ENCODE results near the gene XRCC1.
A peak's percentile ranks its signal among the peaks of the same experiment; 100 is the strongest.
"Not testable (repeated sequence)": the region's sequence is repeated elsewhere in the genome, so short reads cannot be mapped to it uniquely, and the experiment has no call there.

XRCC1 gene

DNA sequence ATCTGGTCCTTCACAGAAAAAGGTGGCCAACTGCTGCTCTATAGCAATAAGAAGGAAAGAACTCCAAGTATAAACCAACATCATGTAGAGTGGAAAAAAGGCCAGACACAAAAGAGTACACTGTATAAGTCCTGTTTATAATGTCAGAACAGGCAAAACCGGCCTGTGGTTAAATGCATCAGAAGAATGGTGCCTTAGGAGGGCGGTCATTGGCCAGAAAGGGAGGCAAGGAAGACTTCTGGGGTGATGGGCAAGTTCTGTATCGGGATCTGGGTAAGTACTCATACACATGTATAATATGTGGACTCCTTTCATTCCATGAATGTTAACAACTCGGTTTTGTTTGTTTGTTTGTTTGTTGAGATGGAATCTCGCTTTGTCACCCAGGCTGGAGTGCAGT is 52.4 kb downstream of the XRCC1 start:
- no peak for DNase-seq (ENCODE audit: low spot score)

DNA sequence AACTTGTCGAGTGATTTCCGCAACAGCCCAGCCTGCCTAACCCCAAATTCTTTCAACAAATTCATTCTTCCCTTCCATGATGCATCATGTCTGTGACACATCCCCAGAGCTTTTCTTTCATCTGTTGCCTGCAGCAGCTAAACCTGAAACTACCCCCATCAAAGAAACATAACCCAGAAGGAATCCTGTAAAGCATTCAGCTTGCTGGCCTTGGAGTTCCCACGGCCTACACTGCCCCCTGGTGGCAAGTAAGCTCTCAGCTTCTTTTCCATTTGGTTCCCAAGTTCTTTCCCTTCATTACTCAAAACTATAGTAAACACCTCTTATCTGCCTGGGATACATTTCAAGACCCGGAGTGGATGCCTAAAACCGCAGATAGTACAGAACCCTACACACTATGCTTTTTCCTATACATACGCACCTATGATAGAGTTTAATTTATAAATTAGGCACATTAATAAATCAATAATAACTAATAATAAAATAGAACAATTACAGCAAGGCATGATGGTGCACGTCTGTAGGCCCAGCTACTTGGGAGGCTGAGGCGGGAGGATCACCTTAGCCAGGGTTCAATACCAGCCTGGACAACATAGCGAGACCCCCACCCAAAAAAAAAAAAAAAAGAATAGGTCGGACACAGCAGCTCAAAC is 55.8 kb downstream of the XRCC1 start:
- DNase-seq (ENCODE audit: low spot score): peak; percentile 80

GRCh38 chr19:43518051-43518450 is 57.3 kb downstream of the XRCC1 start:
- DNase-seq (ENCODE audit: low spot score): no peak

DNA sequence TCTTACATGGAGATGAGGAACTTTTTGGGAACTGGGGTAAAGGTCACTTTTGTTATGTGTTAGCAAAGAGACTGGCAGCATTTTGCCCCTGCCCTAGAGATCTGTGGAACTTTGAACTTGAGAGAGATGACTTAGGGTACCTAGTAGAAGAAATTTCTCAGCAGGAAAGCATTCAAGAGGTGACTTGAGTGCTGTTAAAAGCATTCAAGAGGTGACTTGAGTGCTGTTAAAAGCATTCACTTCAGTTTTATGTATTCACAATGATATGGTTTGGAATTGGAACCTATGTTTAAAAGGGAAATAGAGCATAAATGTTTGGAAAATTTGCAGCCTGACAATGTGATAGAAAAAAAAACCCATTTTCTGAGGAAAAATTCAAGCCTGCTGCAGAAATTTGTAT is 62.9 kb downstream of the XRCC1 start:
- DNase-seq (ENCODE audit: low spot score): not testable (repeated sequence)

- no peak for DNase-seq (ENCODE audit: low spot score)
Measured at GRCh38 chr19:43511324-43511723, 64.0 kb downstream of the XRCC1 start.

- no peak for DNase-seq (ENCODE audit: low spot score)
Measured at GRCh38 chr19:43510713-43511112, 64.6 kb downstream of the XRCC1 start.

- DNase-seq (ENCODE audit: low spot score): no peak
Measured at GRCh38 chr19:43507880-43508279, 67.4 kb downstream of the XRCC1 start.

- DNase-seq (ENCODE audit: low spot score): no peak
Measured at GRCh38 chr19:43506629-43507028, 68.7 kb downstream of the XRCC1 start.

- no peak for DNase-seq (ENCODE audit: low spot score)
Measured at GRCh38 chr19:43505941-43506340, 69.4 kb downstream of the XRCC1 start.

- DNase-seq (ENCODE audit: low spot score): no peak
Measured at GRCh38 chr19:43505186-43505456, 70.2 kb downstream of the XRCC1 start.

DNA sequence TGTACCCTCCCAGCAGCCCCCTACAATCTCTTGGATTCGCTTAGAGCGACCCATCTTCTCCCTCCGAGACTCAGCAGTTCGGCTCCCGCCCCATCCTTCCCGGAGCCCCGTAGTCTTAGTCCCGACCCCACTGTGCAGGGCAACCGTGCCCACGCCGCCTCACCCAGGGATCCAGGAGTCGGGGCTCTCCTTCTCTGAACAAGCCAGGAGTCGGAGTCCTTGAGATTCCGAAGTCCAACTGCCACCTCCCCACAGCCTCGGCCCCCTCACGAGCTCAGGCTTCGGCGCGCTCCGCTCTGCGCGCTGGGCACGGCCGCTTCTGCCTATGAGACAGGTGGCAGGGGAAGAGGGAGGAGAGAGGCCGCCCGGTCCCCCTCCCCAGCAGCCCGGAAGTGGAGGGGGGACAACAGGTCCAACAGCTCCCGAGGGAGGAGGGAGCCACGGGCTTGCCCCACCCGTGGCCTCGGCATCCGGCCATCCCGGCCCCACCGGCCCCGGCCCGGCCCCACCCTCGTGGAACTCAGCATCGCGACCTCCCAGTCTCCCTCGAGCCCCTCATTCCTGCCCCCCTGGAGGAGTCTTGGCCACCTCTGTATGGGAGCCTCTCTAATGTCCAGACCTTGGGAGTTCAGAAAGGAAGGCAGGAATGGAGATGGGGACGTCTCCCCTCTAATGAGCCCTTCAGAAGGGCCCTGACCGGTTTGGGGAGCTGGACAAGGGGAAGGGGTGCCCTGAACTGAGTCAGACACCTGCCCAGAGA is 70.7 kb downstream of the XRCC1 start, which contains the start of gene PHLDB3:
TSS of gene PHLDB3 (minus strand) at position 321 of the 760 bp plus-strand sequence. CDS start 628 bp downstream, outside the sequence.
- peak; percentile 51 for DNase-seq (ENCODE audit: low spot score)

GRCh38 chr19:43503501-43504425 is 71.6 kb downstream of the XRCC1 start:
- DNase-seq (ENCODE audit: low spot score): peak; percentile 98

- no peak for DNase-seq (ENCODE audit: low spot score)
Measured at GRCh38 chr19:43502419-43502976, 72.8 kb downstream of the XRCC1 start.

DNA sequence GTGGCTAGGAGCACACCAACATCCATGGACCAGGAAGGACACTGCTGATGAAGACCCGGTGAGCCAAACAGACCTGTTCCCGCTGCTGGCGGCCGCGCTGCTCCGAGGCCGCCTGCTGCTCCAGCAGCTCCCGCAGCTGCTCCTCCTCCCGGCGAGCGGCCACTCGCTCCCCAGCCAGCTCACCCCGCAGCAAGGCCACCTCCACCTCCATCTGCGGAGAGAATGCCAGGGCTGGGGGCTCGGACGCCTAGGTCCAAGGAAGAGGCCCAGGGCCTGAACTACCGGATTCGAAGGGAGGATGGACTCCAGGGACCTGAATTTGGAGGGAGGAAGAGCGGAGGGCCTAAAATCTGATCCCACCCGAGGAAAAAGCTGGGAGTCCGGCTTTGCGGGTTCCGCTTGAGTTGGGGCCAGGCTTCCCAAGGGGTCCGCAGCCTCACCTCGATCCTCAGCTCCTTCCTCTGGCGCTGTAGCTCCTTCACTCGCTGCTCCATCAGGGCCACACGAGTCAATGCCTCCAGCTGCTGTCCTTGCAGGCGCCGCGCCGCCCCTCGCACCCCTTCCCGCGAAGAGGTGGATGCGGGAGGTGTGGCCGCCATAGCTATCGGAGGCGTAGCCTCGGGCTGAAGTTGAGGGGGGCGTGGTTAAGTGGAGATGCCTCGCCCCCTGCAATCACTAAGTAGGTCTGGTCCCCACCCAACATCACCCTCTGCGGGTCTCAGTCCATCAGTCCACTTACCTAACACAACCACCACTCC is 73.5 kb downstream of the XRCC1 start:
- DNase-seq (ENCODE audit: low spot score): no peak

DNA sequence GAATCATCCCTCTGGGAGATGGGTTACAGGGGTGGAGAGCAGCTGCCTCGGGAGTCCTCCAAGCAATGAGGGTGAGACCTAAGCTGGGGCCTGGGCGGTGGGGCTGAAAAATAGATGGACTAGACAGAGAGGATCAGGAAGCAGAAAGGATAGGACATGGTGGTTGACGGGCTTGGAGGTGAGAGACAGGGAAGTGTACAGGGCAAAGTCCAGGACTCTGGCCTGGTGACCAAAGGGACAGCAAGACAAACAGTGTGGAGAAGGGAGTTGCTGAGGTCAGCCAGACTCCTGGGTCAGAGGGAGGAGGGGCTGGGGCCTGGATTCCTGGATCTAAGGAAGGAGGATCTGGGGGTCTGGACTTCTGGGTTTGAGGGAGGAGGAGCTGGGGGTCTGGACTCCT is 76.3 kb downstream of the XRCC1 start:
- DNase-seq (ENCODE audit: low spot score): no peak

GRCh38 chr19:43498233-43498842 is 77.0 kb downstream of the XRCC1 start:
- DNase-seq (ENCODE audit: low spot score): no peak

DNA sequence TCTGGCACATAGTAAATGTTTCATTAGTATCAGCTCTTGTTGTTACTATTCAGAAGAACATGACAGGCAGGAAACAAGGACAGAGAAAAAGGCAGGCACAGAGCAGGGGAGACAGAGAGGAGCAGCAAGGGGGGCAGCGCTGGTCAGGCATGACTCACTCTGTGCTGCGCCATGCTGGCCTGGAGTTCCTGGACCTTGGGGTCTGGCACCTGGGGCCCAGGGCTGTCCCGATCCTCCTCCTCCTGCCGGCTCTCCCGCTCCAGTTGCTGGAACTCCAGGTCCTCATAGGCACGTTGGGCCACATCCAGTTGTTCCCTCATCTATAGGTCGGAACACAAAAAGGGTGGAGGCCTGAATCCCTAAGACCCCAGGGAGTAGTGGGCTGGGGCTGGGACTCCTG is 78.4 kb downstream of the XRCC1 start:
- DNase-seq (ENCODE audit: low spot score): no peak

- DNase-seq (ENCODE audit: low spot score): no peak
Measured at GRCh38 chr19:43495082-43495481, 80.2 kb downstream of the XRCC1 start.
